ENCODE measurements around the gene NR1D2. TPM values are rescaled to one million over a fixed set of nuclear protein-coding genes. Genes with fewer than 3 reads are reported as not detected.

The NR1D2 gene
- total and polyA plus RNA-seq, 8 donors, result 5.5 to 105 (median 19.8) TPM

DNA sequence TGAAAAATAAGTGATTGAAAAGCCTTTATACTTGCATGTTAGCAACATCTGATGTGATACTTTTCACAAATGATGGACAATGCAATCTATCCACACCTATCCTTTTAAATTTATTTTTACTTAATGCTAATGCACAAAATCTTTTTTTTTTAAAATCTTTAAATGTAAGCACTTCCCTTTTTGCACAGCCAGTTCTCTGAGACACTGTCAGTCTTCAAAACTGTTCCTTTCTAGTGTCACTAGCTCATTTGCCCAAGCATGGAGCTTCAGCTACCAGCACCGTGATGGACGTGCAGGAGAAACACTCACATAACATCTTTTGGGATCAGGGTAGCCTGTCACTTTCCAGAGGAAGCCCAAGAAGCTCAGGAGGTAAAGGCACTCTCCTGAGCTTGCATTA lies 50.1 kb downstream of the NR1D2 start:
- H3K9me3 ChIP-seq, result no peaks in the 10 kb centered on the region
- no peak for TF ChIP-seq CTCF (IDR thresholded peaks at IDR 0.05)
- no peak for TF ChIP-seq EP300 (IDR thresholded peaks at IDR 0.05)
- no peak for TF ChIP-seq POLR2AphosphoS5 (IDR thresholded peaks at IDR 0.05)
- no peak for DNase-seq
- WGBS, 5 donors, result 86 to 95% (median 87%) methylated on average over 2 of the region's 2 CpGs
- H3K27me3 ChIP-seq, result no peaks in the 10 kb centered on the region
- H3K4me1 ChIP-seq, result peaks cover 0 to 44% (median 22%) of the 10 kb centered on the region in 4 donors
- intact Hi-C loops (cut with DNase I; ENCODE audit: low total_unique reads), result loop anchor here (10.0 kb wide), 1 partner anchor 690 kb away; no protein-coding TSS in a partner anchor
- H3K4me3 ChIP-seq, result no peak overlapping the region
- no peak overlapping the region for H3K27ac ChIP-seq
- no peaks in the 10 kb centered on the region for H3K36me3 ChIP-seq

GRCh38 chr3:23996095-23996524 lies 51.0 kb downstream of the NR1D2 start:
- Histone ChIP-seq H3K36me3 (no peaks in the 10 kb centered on the region), H3K4me3 (no peak overlapping the region), H3K9me3 (no peaks in the 10 kb centered on the region), H3K4me1 (peaks cover 0 to 43% (median 22%) of the 10 kb centered on the region in 4 donors), H3K27me3 (no peaks in the 10 kb centered on the region), H3K27ac (no peak overlapping the region)
- TF ChIP-seq POLR2AphosphoS5 (IDR thresholded peaks at IDR 0.05), result no peak
- 80 to 88% (median 86%) methylated on average over 3 of the region's 3 CpGs for WGBS, 5 donors
- DNase-seq, result peak in 1 of 2 donors; percentile 22
- intact Hi-C loops (cut with DNase I; ENCODE audit: low total_unique reads), result loop anchor here (10.0 kb wide), 1 partner anchor 689 kb away; no protein-coding TSS in a partner anchor

GRCh38 chr3:23999012-23999641 lies 54.0 kb downstream of the NR1D2 start:
- DNase-seq, result peak; percentile 77 to 81
- 5 to 12% (median 9%) methylated on average over 5 of the region's 5 CpGs for WGBS, 5 donors
- peaks cover 0 to 16% (median 7%) of the 10 kb centered on the region in 4 donors for H3K4me1 ChIP-seq
- no peaks in the 10 kb centered on the region for H3K27me3 ChIP-seq
- H3K27ac ChIP-seq, result no peak overlapping the region
- peak in 1 of 3 donors; percentile 4 for TF ChIP-seq POLR2AphosphoS5 (IDR thresholded peaks at IDR 0.05)
- TF ChIP-seq POLR2A (IDR thresholded peaks at IDR 0.05), result no peak
- no peak for TF ChIP-seq EP300 (IDR thresholded peaks at IDR 0.05)
- TF ChIP-seq CTCF (IDR thresholded peaks at IDR 0.05), result peak in 5 of 7 experiments; percentile 73 to 92 (median 84)
- no peak overlapping the region for H3K4me3 ChIP-seq
- intact Hi-C loops (cut with DNase I; ENCODE audit: low total_unique reads), result loop anchor here (10.0 kb wide), 1 partner anchor 686 kb away; no protein-coding TSS in a partner anchor
- H3K9me3 ChIP-seq, result no peaks in the 10 kb centered on the region
- H3K36me3 ChIP-seq, result no peaks in the 10 kb centered on the region

DNA sequence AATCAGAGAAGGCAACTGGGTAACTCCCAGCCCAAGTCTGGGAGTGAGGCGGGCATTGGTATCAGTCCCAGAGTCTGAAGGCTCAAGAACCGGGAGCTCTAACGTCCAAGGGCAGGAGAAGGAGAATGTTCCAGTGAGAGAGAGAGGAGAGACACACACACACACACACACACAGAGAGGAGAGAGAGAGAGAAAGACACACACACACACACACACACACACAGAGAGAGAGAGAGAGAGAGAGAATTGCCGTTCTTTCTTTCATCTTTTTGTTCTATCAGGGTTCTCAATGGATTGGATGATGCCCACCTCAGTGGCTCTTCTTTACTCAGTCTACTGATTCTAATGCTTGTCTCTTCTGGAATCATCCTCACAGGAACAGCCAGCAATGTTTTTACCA lies 57.0 kb downstream of the NR1D2 start:
- H3K27me3 ChIP-seq, result no peaks in the 10 kb centered on the region
- H3K9me3 ChIP-seq, result no peaks in the 10 kb centered on the region
- intact Hi-C loops (cut with DNase I; ENCODE audit: low total_unique reads), result no loop called here
- peaks cover 0 to 11% (median 4%) of the 10 kb centered on the region in 4 donors for H3K4me1 ChIP-seq
- H3K36me3 ChIP-seq, result no peaks in the 10 kb centered on the region
- DNase-seq, result no peak
- no peak for TF ChIP-seq POLR2A (IDR thresholded peaks at IDR 0.05)
- TF ChIP-seq EP300 (IDR thresholded peaks at IDR 0.05), result no peak
- no peak for TF ChIP-seq POLR2AphosphoS5 (IDR thresholded peaks at IDR 0.05)
- WGBS, 5 donors, result 75 to 92% (median 80%) methylated on average over 4 of the region's 4 CpGs
- H3K27ac ChIP-seq, result no peak overlapping the region
- no peak overlapping the region for H3K4me3 ChIP-seq

GRCh38 chr3:24003466-24003865 lies 58.4 kb downstream of the NR1D2 start:
- Histone ChIP-seq H3K9me3 (no peaks in the 10 kb centered on the region), H3K27me3 (no peaks in the 10 kb centered on the region), H3K4me1 (peaks cover 0 to 11% (median 4%) of the 10 kb centered on the region in 4 donors), H3K4me3 (no peak overlapping the region), H3K27ac (no peak overlapping the region), H3K36me3 (no peaks in the 10 kb centered on the region)
- TF ChIP-seq POLR2AphosphoS5 (IDR thresholded peaks at IDR 0.05) (no peak), EP300 (IDR thresholded peaks at IDR 0.05) (no peak), POLR2A (IDR thresholded peaks at IDR 0.05) (no peak), CTCF (IDR thresholded peaks at IDR 0.05) (no peak)
- intact Hi-C loops (cut with DNase I; ENCODE audit: low total_unique reads), result no loop called here
- 93 to 98% (median 97%) methylated on average over 3 of the region's 3 CpGs for WGBS, 5 donors
- DNase-seq, result no peak

All from stomach (tissue), 9 donors.